ENCODE data around the gene PDCD7.
"Not testable (repeated sequence)": the region's sequence is repeated elsewhere in the genome, so short reads cannot be mapped to it uniquely, and the experiment has no call there.

PDCD7 gene

DNA sequence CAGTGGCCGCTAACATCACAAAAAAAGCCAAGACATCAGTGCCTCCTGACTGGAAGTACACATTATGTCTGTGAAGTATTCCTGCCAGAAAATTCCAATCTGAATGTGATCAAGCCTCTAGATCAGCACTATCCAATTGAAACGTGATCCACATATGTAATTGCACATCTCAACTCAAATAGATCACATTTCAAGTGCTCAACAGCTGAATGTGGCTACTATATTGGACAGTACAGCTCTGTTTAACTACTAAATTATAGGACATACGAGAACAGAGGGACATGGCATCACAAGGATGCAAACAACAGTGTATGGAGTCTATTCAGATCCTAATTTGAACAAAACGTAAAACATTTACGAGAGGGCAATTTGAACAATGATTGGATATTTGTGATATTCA, 18.1 kb downstream of the PDCD7 start:
- no peak for DNase-seq (ENCODE audit: low read depth in 3 of 3)

- DNase-seq (ENCODE audit: low read depth in 3 of 3), result no peak
These were observed 18.5 kb downstream of the PDCD7 start, which contains the start of gene UBAP1L for GRCh38 chr15:65115086-65115485. Gene UBAP1L (minus strand): TSS chr15:65115200. CDS start chr15:65106215, 8,985 bp downstream.

- DNase-seq (ENCODE audit: low read depth in 3 of 3), result no peak
These were observed 22.8 kb downstream of the PDCD7 start for GRCh38 chr15:65110676-65111292.

- no peak for DNase-seq (ENCODE audit: low read depth in 3 of 3)
These were observed 27.5 kb downstream of the PDCD7 start for GRCh38 chr15:65106011-65106590.

DNA sequence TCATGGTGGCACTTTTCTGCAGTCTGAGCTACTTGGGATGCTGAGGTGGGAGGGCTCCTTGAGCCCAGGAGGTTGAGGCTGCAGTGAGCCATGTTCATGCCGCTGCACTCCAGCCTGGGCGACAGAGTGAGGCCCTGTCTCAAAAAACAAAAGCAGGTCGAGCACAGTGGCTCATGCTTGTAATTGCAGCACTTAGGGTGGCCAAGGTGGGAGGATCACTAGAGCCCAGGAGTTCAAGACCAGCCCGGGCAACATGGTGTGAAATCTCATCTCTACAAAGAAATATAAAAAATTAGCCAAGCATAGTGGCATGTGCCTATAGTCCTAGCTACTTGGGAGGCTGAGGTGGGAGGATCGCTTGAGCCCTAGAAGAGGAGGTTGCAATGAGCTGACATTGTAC, 28.6 kb downstream of the PDCD7 start:
- DNase-seq (ENCODE audit: low read depth in 3 of 3), result no peak

GRCh38 chr15:65102912-65103311, 30.7 kb downstream of the PDCD7 start:
- no peak for DNase-seq (ENCODE audit: low read depth in 3 of 3)

- DNase-seq (ENCODE audit: low read depth in 3 of 3), result no peak
These were observed 31.5 kb downstream of the PDCD7 start for GRCh38 chr15:65101891-65102708.

GRCh38 chr15:65101411-65101890, 32.2 kb downstream of the PDCD7 start:
- DNase-seq (ENCODE audit: low read depth in 3 of 3), result no peak

DNA sequence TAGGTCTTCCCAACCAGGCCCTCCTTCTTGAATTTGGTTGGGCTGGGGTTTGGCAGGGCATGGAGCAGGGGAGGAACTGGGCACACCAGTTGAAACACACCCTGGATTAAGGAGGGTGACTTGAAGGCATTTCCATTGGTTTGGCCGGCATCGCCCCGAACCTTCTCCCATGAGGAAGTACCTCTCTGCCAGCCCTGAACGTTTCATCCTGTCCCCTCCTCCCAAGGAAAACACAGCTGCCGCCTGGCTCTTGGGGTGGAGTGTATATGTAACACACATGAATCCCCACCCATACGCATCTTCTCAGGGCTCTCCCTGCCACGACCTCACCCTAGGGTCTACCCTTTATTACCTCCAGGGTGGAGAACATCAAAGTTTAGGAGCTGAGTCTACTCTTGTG, 33.2 kb downstream of the PDCD7 start:
- DNase-seq (ENCODE audit: low read depth in 3 of 3), result no peak

DNA sequence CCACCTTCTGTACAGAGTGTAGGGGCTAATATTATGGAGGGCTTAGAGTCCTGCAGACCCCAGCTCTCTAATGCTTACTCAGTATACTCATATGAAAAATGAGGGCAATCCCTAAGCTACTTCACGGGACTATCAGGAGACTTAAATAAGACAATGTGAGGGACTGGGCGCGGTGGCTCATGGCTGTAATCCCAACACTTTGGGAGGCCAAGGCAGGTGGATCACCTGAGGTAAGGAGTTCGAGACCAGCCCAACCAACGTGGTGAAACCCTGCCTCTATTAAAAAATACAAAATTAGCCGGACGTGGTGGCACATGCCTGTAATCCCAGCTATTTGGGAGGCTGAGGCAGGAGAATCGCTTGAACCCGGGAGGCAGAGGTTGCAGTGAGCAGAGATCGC, 33.8 kb downstream of the PDCD7 start:
- not testable (repeated sequence) for DNase-seq (ENCODE audit: low read depth in 3 of 3)

DNA sequence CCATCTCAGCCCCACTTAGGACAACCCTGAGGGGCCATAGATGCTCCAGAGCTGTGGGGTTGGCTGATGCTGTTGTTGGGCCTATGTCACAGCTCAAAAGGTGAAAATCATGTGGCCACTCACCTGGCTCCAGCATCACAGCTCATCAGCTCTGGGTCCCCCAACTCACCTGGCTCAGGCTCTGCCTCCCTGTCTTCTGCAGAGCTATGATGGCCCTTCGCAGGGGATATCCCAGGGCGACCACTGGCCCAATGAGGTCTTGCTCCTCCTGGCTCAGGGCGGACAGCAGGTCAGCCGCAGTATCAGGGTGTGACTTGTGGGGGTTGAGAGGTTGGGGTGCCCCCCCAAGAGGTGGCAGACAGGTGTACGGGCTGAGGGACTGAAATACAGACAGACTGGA, 34.3 kb downstream of the PDCD7 start:
- no peak for DNase-seq (ENCODE audit: low read depth in 3 of 3)

DNA sequence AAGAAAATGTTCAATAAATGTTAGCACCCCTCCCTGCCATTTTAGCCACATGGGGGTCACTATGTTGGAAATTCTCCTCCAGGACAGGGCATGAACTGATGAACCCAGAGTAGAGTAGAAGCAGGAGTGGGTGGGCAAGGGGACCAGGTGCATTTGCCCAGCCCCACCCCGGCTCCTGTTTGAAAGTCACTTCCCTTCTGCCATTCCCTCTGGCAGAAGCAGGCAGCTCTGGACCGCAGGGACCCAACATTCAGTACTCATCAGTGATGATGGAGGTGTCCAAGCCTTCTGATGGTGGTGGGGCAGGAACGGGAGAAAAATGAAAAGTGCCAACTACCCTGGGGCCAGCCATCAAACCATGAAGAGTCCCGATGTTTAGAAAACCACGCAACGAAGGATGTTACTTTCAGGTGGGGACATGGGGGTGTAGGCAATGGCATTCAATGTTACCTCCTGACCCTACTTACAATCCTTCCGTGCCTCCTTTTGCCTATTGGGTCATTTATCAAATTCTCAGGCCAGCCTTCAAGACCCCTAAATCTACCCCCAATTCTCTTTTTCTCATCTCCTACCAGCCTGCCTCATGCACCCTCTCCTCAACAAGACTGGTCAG, 35.9 kb downstream of the PDCD7 start:
- no peak for DNase-seq (ENCODE audit: low read depth in 3 of 3)

- DNase-seq (ENCODE audit: low read depth in 3 of 3), result no peak
These were observed 36.9 kb downstream of the PDCD7 start for GRCh38 chr15:65096481-65097385.

GRCh38 chr15:65095747-65096104, 37.9 kb downstream of the PDCD7 start:
- no peak for DNase-seq (ENCODE audit: low read depth in 3 of 3)

- DNase-seq (ENCODE audit: low read depth in 3 of 3), result no peak
These were observed 38.4 kb downstream of the PDCD7 start for GRCh38 chr15:65095011-65095746.

DNA sequence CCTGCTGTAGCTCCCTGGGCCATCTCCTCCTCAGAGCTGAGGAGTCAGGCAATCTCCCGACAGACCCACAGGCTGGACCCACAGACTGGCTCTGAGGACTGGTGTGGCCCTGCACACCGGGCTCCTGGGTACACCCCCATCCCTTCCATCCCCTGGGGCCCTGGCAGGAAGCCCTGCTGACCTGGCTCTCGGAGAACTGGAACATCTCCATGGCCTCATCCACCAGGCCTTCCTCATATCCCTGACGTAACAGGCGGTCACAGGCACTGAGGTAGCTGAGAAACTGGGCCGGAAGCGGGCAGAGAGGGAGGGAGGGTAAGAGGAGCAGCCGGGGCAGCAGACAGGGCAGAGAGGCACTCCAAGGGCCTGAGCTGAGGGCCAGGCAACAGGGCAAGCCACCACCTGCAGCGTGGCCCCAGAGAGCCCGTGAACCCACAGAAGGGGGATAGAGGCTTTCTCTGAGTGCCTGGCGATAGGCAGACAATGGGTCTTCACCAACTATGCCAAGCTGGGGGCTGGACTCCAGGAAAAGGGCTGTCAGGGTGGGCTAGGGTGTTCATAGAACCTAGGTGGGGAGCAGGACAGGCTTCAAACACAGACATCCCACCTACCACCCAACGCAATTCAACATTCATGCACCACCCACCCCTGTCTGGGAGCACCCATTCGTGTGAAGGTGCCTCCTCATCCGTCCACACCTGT, 39.2 kb downstream of the PDCD7 start:
- no peak for DNase-seq (ENCODE audit: low read depth in 3 of 3)

DNA sequence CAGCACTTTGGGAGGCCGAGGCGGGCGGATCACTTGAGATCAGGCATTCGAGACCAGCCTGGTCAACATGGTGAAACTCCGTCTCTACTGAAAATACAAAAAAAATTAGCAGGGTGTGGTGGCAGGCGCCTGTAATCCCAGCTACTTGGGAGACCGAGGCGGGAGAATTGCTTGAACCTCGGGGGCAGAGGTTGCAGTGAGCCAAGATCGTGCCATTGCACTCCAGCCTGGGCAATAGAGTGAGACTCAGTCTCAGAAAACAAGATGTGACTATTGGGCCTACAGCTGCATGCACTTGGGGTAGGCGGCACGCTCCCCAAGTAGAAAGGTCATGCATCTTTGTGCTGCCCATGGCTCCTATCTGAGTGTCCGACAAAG, 39.8 kb downstream of the PDCD7 start:
- not testable (repeated sequence) for DNase-seq (ENCODE audit: low read depth in 3 of 3)

DNA sequence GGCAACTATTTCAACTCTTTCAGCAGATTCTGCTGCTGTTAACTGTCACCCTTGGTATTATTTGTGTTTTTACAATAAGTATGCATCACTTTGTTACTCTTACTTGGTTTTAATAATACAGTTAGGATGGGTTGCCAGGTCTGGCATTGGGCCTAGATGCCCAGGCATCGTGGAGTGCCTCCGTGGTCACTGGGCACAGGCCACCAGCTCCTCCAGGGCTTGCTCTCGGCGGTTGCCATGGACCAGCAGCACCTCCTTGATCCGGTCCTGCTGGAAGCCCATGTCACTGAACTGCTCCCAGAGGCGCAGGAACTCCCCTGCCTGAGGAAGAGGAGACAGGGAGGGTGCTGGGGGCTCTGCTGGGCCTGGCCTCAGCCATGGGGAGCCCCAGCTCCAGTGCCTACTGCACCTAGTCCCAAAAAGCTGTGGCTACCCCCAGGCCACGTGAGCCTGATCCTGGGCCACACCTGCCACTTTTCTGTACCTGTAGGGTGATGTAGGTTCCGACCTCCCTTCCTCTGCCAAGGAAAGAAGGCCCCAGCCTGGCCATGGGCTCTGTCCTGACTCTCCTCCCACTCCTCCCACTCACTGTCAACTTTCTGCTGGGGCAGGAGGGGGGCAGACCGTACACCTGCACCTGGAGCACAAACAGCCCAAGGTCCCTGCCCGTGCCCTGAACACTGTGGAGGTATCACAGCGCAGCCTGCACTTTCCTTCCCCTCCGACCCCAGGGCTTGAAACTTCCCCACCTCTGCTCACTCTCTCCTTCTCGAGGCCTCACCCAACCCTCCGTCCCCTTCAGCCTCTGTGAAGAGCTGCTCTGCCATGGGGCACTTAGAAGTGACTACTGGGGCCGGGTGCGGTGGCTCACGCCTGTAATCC, 40.5 kb downstream of the PDCD7 start:
- no peak for DNase-seq (ENCODE audit: low read depth in 3 of 3)

All from stimulated activated CD4-positive, alpha-beta T cell treated with anti-CD3 and anti-CD28 coated beads, TNF-alpha, amount 100 ng/mL, for 4 hours (primary cell).